GM19023 (cell line): ENCODE measurements around the gene GMPPB.

Experiments used
- ATAC-seq: cut with Tn5 transposase; IDR thresholded peaks from one replicate; pipeline ENCODE4 v1.9.1; 2021; ENCODE audit warnings: mild to moderate bottlenecking, moderate library complexity; ENCODE audit not compliant: unreplicated experiment

GMPPB gene

DNA sequence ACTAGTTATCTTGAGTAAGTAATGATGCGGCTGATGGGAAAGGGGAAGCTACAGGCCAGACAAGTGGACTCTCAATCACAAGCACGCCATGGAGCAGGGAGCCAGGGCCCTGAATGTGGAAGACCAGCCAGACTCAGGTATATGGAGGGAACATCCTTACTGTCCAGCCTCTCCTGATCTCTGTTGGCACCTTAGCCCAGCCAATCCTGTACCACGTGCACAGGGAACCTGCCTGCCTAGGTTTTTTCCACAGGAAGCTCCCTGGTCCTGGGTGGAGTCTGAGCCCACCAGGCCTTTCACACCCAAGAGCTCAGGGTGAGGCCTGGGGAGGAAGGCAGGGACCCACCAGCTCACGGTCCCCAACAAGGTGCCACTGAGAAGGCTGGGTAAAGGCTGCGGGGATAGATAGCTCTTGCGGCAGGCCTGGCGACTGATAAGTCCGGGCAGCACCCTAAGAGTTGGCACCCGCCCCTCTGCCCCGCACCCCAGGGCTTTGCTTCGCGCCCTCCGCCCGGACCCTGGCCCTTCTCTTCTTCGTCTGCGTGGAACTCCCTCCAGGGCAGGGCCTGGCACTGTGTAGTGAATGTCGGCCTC is 50.5 kb downstream of the GMPPB start:
- ATAC-seq: no peak

GRCh38 chr3:49671291-49672288 is 52.2 kb downstream of the GMPPB start:
- ATAC-seq: no peak

GRCh38 chr3:49670940-49671290 is 52.8 kb downstream of the GMPPB start:
- ATAC-seq: no peak
